Left colon (tissue), 2 donors: Measurements from ENCODE around the gene CNTNAP1. TPM values are rescaled to one million over a fixed set of nuclear protein-coding genes. Genes with fewer than 3 reads are reported as not detected.
"Not testable (repeated sequence)": the region's sequence is repeated elsewhere in the genome, so short reads cannot be mapped to it uniquely, and the experiment has no call there.

Experiments
- ATAC-seq: fragments of 200-7000 bp; cut with Tn5 transposase; one replicate; pipeline ENCODE4 v1.9.1; 2020; ENCODE audit warnings: mild to moderate bottlenecking, moderate library complexity
- DNase-seq, 2 donors: peaks; one replicate each; pipeline ENCODE4 v3.0.0-alpha.2; 2020
- intact Hi-C, 2 donors: fragments of 100-400 bp; cut with DNase I in 1 of 2; cut with micrococcal nuclease in 1 of 2; formaldehyde crosslinking; loops; one replicate each; pipeline versions ENCODE4 v1.11.2 to v1.14.0; 2022; cut with DNase I, micrococcal nuclease
- long read RNA-seq: library from polyadenylated mRNA; unstranded; transcript quantifications from one replicate; pipeline ENCODE4 v2.0.0, GENCODE V29; 2021
- total RNA-seq, 2 donors: library from RNA; stranded (reverse); fragmentation: NEBNext Ultra II Directional; extraction: Animal tissue kit (Norgen Biotek cat#: 25700); gene quantifications; one replicate each; pipeline ENCODE4 v1.2.1, GENCODE V29; 2021
- donor health status: DM: no; HTN: no; CAD: no.
- donor health status: DM: yes; HTN: yes; CAD: no.

CNTNAP1 gene
- total RNA-seq, result 1 to 10 TPM; 1.2 to 4.6 TPM
- long read RNA-seq, result 0 reads

GRCh38 chr17:42681976-42682721 lies at the start of gene CNTNAP1:
TSS of gene CNTNAP1 (plus strand) at chr17:42682531. CDS start at chr17:42682830, 299 bp downstream.
- DNase-seq (peak; percentile 56 to 69), ATAC-seq (no peak)
- intact Hi-C loops, result loop anchor here in 1 of 2 donors (10.0 kb wide), 1 partner anchor 107 kb away; the partner anchor contains the start of gene PSMC3IP

- intact Hi-C loops, result no loop called here
- DNase-seq (no peak), ATAC-seq (peak; percentile 74)
These were observed 49.3 kb upstream of the CNTNAP1 start for GRCh38 chr17:42632949-42633444.

GRCh38 chr17:42639525-42640113 lies 42.7 kb upstream of the CNTNAP1 start:
- intact Hi-C loops, result no loop called here
- DNase-seq, result no peak
- ATAC-seq, result no peak

GRCh38 chr17:42640121-42640520 lies 42.2 kb upstream of the CNTNAP1 start:
- ATAC-seq, result no peak
- no peak for DNase-seq
- intact Hi-C loops, result no loop called here

GRCh38 chr17:42642336-42642735 lies 40.0 kb upstream of the CNTNAP1 start:
- no peak for ATAC-seq
- intact Hi-C loops, result no loop called here

GRCh38 chr17:42647778-42648177 lies 34.6 kb upstream of the CNTNAP1 start:
- no peak for DNase-seq
- intact Hi-C loops, result no loop called here
- no peak for ATAC-seq

More at GRCh38 chr17:42642336-42642735, 40.0 kb upstream of the CNTNAP1 start:
- DNase-seq, result no peak

- intact Hi-C loops, result no loop called here
- ATAC-seq, result no peak
- no peak for DNase-seq
These were observed 30.9 kb upstream of the CNTNAP1 start for GRCh38 chr17:42651392-42651791.

- ATAC-seq, result peak; percentile 28
- DNase-seq, result no peak
- intact Hi-C loops, result no loop called here
These were observed 28.9 kb upstream of the CNTNAP1 start for GRCh38 chr17:42653179-42654124.

- ATAC-seq (no peak), DNase-seq (no peak)
- intact Hi-C loops, result no loop called here
These were observed 26.8 kb upstream of the CNTNAP1 start for GRCh38 chr17:42655528-42655927.

GRCh38 chr17:42657824-42658588 lies 24.3 kb upstream of the CNTNAP1 start:
- intact Hi-C loops, result no loop called here
- no peak for DNase-seq
- ATAC-seq, result no peak

- peak; percentile 81 for ATAC-seq
- peak; percentile 83 for DNase-seq
- intact Hi-C loops, result no loop called here
These were observed 23.0 kb upstream of the CNTNAP1 start, which contains the start of gene TUBG2 for GRCh38 chr17:42659079-42659931. TSS of gene TUBG2 (plus strand) at chr17:42659284. CDS start at chr17:42659504, 220 bp downstream.

GRCh38 chr17:42659932-42660274 lies 22.4 kb upstream of the CNTNAP1 start:
- DNase-seq, intact Hi-C loops: not testable (repeated sequence)
- ATAC-seq, result peak; percentile 40

- peak; percentile 79 for ATAC-seq
- DNase-seq, result peak in 1 of 2 donors; percentile 65
- intact Hi-C loops, result no loop called here
These were observed 21.5 kb upstream of the CNTNAP1 start for GRCh38 chr17:42660692-42661345.

GRCh38 chr17:42665581-42666001 lies 16.7 kb upstream of the CNTNAP1 start:
- DNase-seq, result no peak
- ATAC-seq, result no peak
- intact Hi-C loops, result no loop called here

GRCh38 chr17:42666126-42666525 lies 16.2 kb upstream of the CNTNAP1 start:
- ATAC-seq, intact Hi-C loops, DNase-seq: not testable (repeated sequence)

GRCh38 chr17:42667088-42667951 lies 15.0 kb upstream of the CNTNAP1 start:
- ATAC-seq, result peak; percentile 89
- DNase-seq, result peak; percentile 50 to 80
- intact Hi-C loops, result no loop called here
